ENCODE results near the gene PTGFRN.

The PTGFRN gene

GRCh38 chr1:116993286-116993685, 83.6 kb downstream of the PTGFRN start:
- Mint-ChIP-seq H3K27ac (ENCODE audit: low read depth) (no peak overlapping the region), H3K4me1 (peaks cover 7% of the 10 kb centered on the region), H3K9me3 (no peaks in the 10 kb centered on the region), H3K36me3 (ENCODE audit: insufficient read depth) (no peaks in the 10 kb centered on the region), H3K4me3 (no peak overlapping the region), H3K27me3 (no peaks in the 10 kb centered on the region)
- ATAC-seq (replicated peaks; ENCODE audit: extremely low read depth, poor library complexity, severe bottlenecking) (no peak), DNase-seq (ENCODE audit: low spot score in 2 of 2) (no peak)

GRCh38 chr1:116994411-116994810, 84.7 kb downstream of the PTGFRN start:
- H3K27me3 Mint-ChIP-seq: no peaks in the 10 kb centered on the region
- H3K4me1 Mint-ChIP-seq: peaks cover 7% of the 10 kb centered on the region
- no peak for DNase-seq (ENCODE audit: low spot score in 2 of 2)
- H3K4me3 Mint-ChIP-seq: no peak overlapping the region
- no peak overlapping the region for H3K27ac Mint-ChIP-seq (ENCODE audit: low read depth)
- no peaks in the 10 kb centered on the region for H3K9me3 Mint-ChIP-seq
- ATAC-seq (replicated peaks; ENCODE audit: extremely low read depth, poor library complexity, severe bottlenecking): no peak
- H3K36me3 Mint-ChIP-seq (ENCODE audit: insufficient read depth): no peaks in the 10 kb centered on the region

GRCh38 chr1:116997066-116997465, 87.3 kb downstream of the PTGFRN start:
- Mint-ChIP-seq H3K36me3 (ENCODE audit: insufficient read depth) (peaks cover 3% of the 10 kb centered on the region), H3K9me3 (no peaks in the 10 kb centered on the region), H3K27ac (ENCODE audit: low read depth) (no peak overlapping the region), H3K27me3 (no peaks in the 10 kb centered on the region), H3K4me3 (no peak overlapping the region), H3K4me1 (peaks cover 20% of the 10 kb centered on the region)
- ATAC-seq (replicated peaks; ENCODE audit: extremely low read depth, poor library complexity, severe bottlenecking) (no peak), DNase-seq (ENCODE audit: low spot score in 2 of 2) (no peak)

GRCh38 chr1:116997636-116998035, 87.9 kb downstream of the PTGFRN start:
- H3K4me1 Mint-ChIP-seq: peaks cover 25% of the 10 kb centered on the region
- H3K9me3 Mint-ChIP-seq: no peaks in the 10 kb centered on the region
- no peak for DNase-seq (ENCODE audit: low spot score in 2 of 2)
- no peaks in the 10 kb centered on the region for H3K27me3 Mint-ChIP-seq
- no peak overlapping the region for H3K27ac Mint-ChIP-seq (ENCODE audit: low read depth)
- peaks cover 3% of the 10 kb centered on the region for H3K36me3 Mint-ChIP-seq (ENCODE audit: insufficient read depth)
- ATAC-seq (replicated peaks; ENCODE audit: extremely low read depth, poor library complexity, severe bottlenecking): no peak
- no peak overlapping the region for H3K4me3 Mint-ChIP-seq

- Mint-ChIP-seq H3K9me3 (no peaks in the 10 kb centered on the region), H3K27me3 (no peaks in the 10 kb centered on the region), H3K36me3 (ENCODE audit: insufficient read depth) (peaks cover 6% of the 10 kb centered on the region), H3K27ac (ENCODE audit: low read depth) (peak overlapping the region; percentile 34), H3K4me1 (peaks cover 34% of the 10 kb centered on the region), H3K4me3 (no peak overlapping the region)
- ATAC-seq (replicated peaks; ENCODE audit: extremely low read depth, poor library complexity, severe bottlenecking) (no peak), DNase-seq (ENCODE audit: low spot score in 2 of 2) (no peak)
Observed at GRCh38 chr1:116999596-116999995, 89.9 kb downstream of the PTGFRN start.

- no peaks in the 10 kb centered on the region for H3K27me3 Mint-ChIP-seq
- no peak for ATAC-seq (replicated peaks; ENCODE audit: extremely low read depth, poor library complexity, severe bottlenecking)
- no peaks in the 10 kb centered on the region for H3K9me3 Mint-ChIP-seq
- DNase-seq (ENCODE audit: low spot score in 2 of 2): no peak
- peaks cover 6% of the 10 kb centered on the region for H3K36me3 Mint-ChIP-seq (ENCODE audit: insufficient read depth)
- H3K4me1 Mint-ChIP-seq: peaks cover 35% of the 10 kb centered on the region
- peak overlapping the region; percentile 34 for H3K27ac Mint-ChIP-seq (ENCODE audit: low read depth)
- H3K4me3 Mint-ChIP-seq: no peak overlapping the region
Observed at GRCh38 chr1:117000142-117000541, 90.4 kb downstream of the PTGFRN start.

- Mint-ChIP-seq H3K27me3 (no peaks in the 10 kb centered on the region), H3K4me3 (peak within 1 kb of the TSS; percentile 64), H3K9me3 (no peaks in the 10 kb centered on the region), H3K36me3 (ENCODE audit: insufficient read depth) (peaks cover 6% of the 10 kb centered on the region), H3K27ac (ENCODE audit: low read depth) (peak within 1 kb of the TSS; percentile 58), H3K4me1 (peaks cover 41% of the 10 kb centered on the region)
- ATAC-seq (replicated peaks; ENCODE audit: extremely low read depth, poor library complexity, severe bottlenecking): peak; percentile 66
- DNase-seq (ENCODE audit: low spot score in 2 of 2): no peak
Observed at GRCh38 chr1:117001254-117001927, 91.7 kb downstream of the PTGFRN start, which contains the start of gene CD101. TSS of gene CD101 (plus strand) at chr1:117001760. CDS start at chr1:117001818, 58 bp downstream.

GRCh38 chr1:117003223-117003875, 93.6 kb downstream of the PTGFRN start:
- no peaks in the 10 kb centered on the region for H3K27me3 Mint-ChIP-seq
- H3K4me1 Mint-ChIP-seq: peaks cover 46% of the 10 kb centered on the region
- H3K27ac Mint-ChIP-seq (ENCODE audit: low read depth): peak overlapping the region; percentile 54
- ATAC-seq (replicated peaks; ENCODE audit: extremely low read depth, poor library complexity, severe bottlenecking) (peak; percentile 24), DNase-seq (ENCODE audit: low spot score in 2 of 2) (peak in 1 of 2 donors; percentile 16)
- H3K4me3 Mint-ChIP-seq: peak overlapping the region; percentile 64
- no peaks in the 10 kb centered on the region for H3K9me3 Mint-ChIP-seq
- H3K36me3 Mint-ChIP-seq (ENCODE audit: insufficient read depth): peaks cover 6% of the 10 kb centered on the region

GRCh38 chr1:117007719-117008013, 98.0 kb downstream of the PTGFRN start:
- no peak overlapping the region for H3K27ac Mint-ChIP-seq (ENCODE audit: low read depth)
- H3K4me1 Mint-ChIP-seq: peaks cover 37% of the 10 kb centered on the region
- DNase-seq (ENCODE audit: low spot score in 2 of 2) (no peak), ATAC-seq (replicated peaks; ENCODE audit: extremely low read depth, poor library complexity, severe bottlenecking) (no peak)
- H3K9me3 Mint-ChIP-seq: no peaks in the 10 kb centered on the region
- no peak overlapping the region for H3K4me3 Mint-ChIP-seq
- peaks cover 5% of the 10 kb centered on the region for H3K36me3 Mint-ChIP-seq (ENCODE audit: insufficient read depth)
- no peaks in the 10 kb centered on the region for H3K27me3 Mint-ChIP-seq

- Mint-ChIP-seq H3K36me3 (ENCODE audit: insufficient read depth) (peaks cover 4% of the 10 kb centered on the region), H3K27me3 (no peaks in the 10 kb centered on the region), H3K27ac (ENCODE audit: low read depth) (peak overlapping the region; percentile 61), H3K4me1 (peaks cover 28% of the 10 kb centered on the region), H3K4me3 (peak overlapping the region; percentile 3), H3K9me3 (no peaks in the 10 kb centered on the region)
- DNase-seq (ENCODE audit: low spot score in 2 of 2) (no peak), ATAC-seq (replicated peaks; ENCODE audit: extremely low read depth, poor library complexity, severe bottlenecking) (no peak)
Observed at GRCh38 chr1:117008656-117009055, 98.9 kb downstream of the PTGFRN start.

- peak overlapping the region; percentile 45 for H3K4me3 Mint-ChIP-seq
- ATAC-seq (replicated peaks; ENCODE audit: extremely low read depth, poor library complexity, severe bottlenecking): peak; percentile 47
- peaks cover 27% of the 10 kb centered on the region for H3K4me1 Mint-ChIP-seq
- peak overlapping the region; percentile 61 for H3K27ac Mint-ChIP-seq (ENCODE audit: low read depth)
- no peaks in the 10 kb centered on the region for H3K27me3 Mint-ChIP-seq
- H3K36me3 Mint-ChIP-seq (ENCODE audit: insufficient read depth): peaks cover 4% of the 10 kb centered on the region
- H3K9me3 Mint-ChIP-seq: no peaks in the 10 kb centered on the region
- no peak for DNase-seq (ENCODE audit: low spot score in 2 of 2)
Observed at GRCh38 chr1:117009132-117009531, 99.4 kb downstream of the PTGFRN start.

- H3K36me3 Mint-ChIP-seq (ENCODE audit: insufficient read depth): peaks cover 3% of the 10 kb centered on the region
- no peaks in the 10 kb centered on the region for H3K27me3 Mint-ChIP-seq
- H3K27ac Mint-ChIP-seq (ENCODE audit: low read depth): no peak overlapping the region
- no peak for ATAC-seq (replicated peaks; ENCODE audit: extremely low read depth, poor library complexity, severe bottlenecking)
- no peak for DNase-seq (ENCODE audit: low spot score in 2 of 2)
- H3K4me1 Mint-ChIP-seq: peaks cover 23% of the 10 kb centered on the region
- no peaks in the 10 kb centered on the region for H3K9me3 Mint-ChIP-seq
- H3K4me3 Mint-ChIP-seq: peak overlapping the region; percentile 27
Observed at GRCh38 chr1:117010310-117010969, 100.7 kb downstream of the PTGFRN start.

- H3K4me1 Mint-ChIP-seq: peaks cover 21% of the 10 kb centered on the region
- H3K4me3 Mint-ChIP-seq: no peak overlapping the region
- H3K27ac Mint-ChIP-seq (ENCODE audit: low read depth): no peak overlapping the region
- peaks cover 4% of the 10 kb centered on the region for H3K36me3 Mint-ChIP-seq (ENCODE audit: insufficient read depth)
- DNase-seq (ENCODE audit: low spot score in 2 of 2) (no peak), ATAC-seq (replicated peaks; ENCODE audit: extremely low read depth, poor library complexity, severe bottlenecking) (no peak)
- no peaks in the 10 kb centered on the region for H3K9me3 Mint-ChIP-seq
- H3K27me3 Mint-ChIP-seq: no peaks in the 10 kb centered on the region
Observed at GRCh38 chr1:117011334-117011733, 101.6 kb downstream of the PTGFRN start.
